T47D (cell line): ENCODE data around the gene C2CD3.

Source experiments
- DNase-seq, 2 experiments: peaks; one replicate each; pipeline versions ENCODE4 v3.0.0 to v3.0.0-alpha.2; 2011 to 2012; ENCODE audit warnings: low read depth in 1 of 2, low spot score in 1 of 2
- JUND ChIP-seq: IDR thresholded peaks from 2 replicates; pipeline ENCODE4 v1.6.1; 2012; ENCODE audit warnings: low read depth
- in situ Hi-C: cut with HindIII; loops from 2 replicates; pipeline ENCODE4 v1.10.0; 2016; ENCODE audit warnings: low sequenced_read_pairs, low pct_unique_long_range_greater_than_20kb

C2CD3 gene

GRCh38 chr11:73963861-73964260 lies 206.9 kb downstream of the C2CD3 start:
- in situ Hi-C loops = no loop called here
- TF ChIP-seq JUND = no peak
- DNase-seq = no peak
